ENCODE measurements around the gene TSPAN18.

Gene TSPAN18

DNA sequence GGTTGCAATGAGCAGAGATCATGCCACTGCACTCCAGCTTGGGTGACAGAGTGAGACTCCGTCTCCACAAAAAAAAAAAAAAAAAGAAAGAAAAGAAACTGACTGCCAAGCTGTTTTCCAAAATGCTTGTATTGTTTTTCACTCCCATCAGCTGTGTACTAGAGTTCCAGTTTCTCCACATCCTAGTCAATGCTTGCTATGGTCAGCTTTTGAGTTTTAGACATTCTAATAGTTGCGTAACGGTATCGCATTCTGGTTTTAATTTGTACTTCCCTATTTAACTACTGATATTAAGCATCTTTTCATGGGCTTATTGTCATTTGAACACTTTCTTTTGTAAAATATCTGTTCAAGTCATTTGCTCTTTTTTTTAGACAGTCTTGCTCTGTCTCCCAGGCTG, 55.7 kb downstream of the TSPAN18 start:
- Mint-ChIP-seq H3K4me3 (no peak overlapping the region), H3K4me1 (ENCODE audit: low read depth) (no peaks in the 10 kb centered on the region), H3K9me3 (no peaks in the 10 kb centered on the region), H3K36me3 (ENCODE audit: low read depth) (no peaks in the 10 kb centered on the region), H3K27ac (no peak overlapping the region), H3K27me3 (no peaks in the 10 kb centered on the region)

DNA sequence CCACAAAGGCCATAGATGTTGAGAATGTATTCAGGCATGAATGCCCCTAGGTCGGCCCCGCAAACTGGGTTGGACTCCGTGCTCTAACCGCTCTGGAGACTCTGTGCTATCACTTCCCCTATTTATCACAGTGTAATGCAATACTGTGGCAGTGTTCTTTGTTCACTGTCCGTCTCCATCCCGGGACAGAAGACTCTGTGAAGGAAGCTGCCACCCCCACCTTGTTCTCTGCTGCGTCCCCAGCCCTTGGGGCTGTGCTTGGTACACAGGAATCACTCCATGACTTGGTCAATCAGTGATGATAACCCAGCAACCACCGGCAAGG, 57.6 kb downstream of the TSPAN18 start:
- no peaks in the 10 kb centered on the region for H3K9me3 Mint-ChIP-seq
- H3K4me1 Mint-ChIP-seq (ENCODE audit: low read depth) = no peaks in the 10 kb centered on the region
- H3K4me3 Mint-ChIP-seq = no peak overlapping the region
- no peaks in the 10 kb centered on the region for H3K36me3 Mint-ChIP-seq (ENCODE audit: low read depth)
- H3K27ac Mint-ChIP-seq = no peak overlapping the region
- H3K27me3 Mint-ChIP-seq = no peaks in the 10 kb centered on the region

DNA sequence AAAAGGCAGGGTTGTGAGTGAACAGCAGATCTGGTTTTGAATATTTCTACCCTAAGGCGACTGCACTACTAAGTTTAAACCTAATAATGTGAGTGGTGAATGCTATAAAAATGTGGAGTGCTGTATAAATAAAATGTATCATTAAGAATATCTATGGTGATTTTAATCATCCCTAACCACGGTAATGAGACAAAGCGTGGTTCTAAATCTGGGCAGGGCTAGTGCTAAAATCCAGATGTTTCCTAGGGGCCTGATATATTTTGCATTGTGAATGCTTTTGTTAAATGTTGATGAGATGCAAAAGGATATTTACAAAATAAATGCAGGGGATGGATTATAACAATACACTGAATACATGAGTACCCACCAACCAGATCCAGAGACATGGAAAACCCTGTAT, 58.1 kb downstream of the TSPAN18 start:
- H3K27me3 Mint-ChIP-seq = no peaks in the 10 kb centered on the region
- no peak overlapping the region for H3K27ac Mint-ChIP-seq
- H3K4me3 Mint-ChIP-seq = no peak overlapping the region
- no peaks in the 10 kb centered on the region for H3K4me1 Mint-ChIP-seq (ENCODE audit: low read depth)
- H3K36me3 Mint-ChIP-seq (ENCODE audit: low read depth) = no peaks in the 10 kb centered on the region
- no peaks in the 10 kb centered on the region for H3K9me3 Mint-ChIP-seq

DNA sequence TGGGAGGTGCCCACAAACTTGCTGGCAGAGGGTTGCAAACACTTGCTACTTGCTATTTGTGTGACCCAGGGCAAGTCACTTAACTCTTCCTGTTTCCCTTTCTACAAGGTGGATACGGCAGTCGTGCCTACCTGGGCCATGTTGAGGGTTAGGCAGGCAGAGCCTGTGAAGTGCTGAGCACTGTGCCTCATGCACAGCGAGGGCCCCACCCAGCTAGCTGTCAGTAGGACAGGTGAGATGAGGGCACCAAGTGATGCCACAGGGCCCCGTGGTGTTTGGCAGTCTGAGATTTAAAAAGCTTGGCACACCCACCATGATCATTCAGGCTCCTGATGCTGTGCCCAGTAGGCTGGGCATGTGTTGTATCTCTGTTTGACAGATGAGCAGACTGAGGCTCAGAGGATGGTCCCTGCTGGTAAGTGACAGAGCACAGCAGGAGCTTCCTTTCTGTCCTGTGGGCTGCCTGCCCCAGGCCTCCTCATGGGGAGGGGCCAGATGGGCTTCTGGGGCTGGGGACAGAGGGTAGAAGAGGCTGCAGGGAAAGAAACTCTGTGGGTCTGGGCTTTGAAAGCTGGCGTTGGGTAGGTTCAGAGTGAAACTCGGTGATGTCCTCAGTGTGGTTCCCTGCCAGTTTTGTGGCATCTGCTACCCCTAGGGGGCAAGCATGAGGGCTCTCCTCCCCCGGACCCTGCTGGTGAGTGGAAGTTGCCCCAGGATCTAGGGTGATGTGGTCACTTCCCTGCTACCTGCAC, 59.3 kb downstream of the TSPAN18 start:
- Mint-ChIP-seq H3K27ac (no peak overlapping the region), H3K4me3 (no peak overlapping the region), H3K4me1 (ENCODE audit: low read depth) (no peaks in the 10 kb centered on the region), H3K36me3 (ENCODE audit: low read depth) (no peaks in the 10 kb centered on the region), H3K9me3 (no peaks in the 10 kb centered on the region), H3K27me3 (no peaks in the 10 kb centered on the region)

DNA sequence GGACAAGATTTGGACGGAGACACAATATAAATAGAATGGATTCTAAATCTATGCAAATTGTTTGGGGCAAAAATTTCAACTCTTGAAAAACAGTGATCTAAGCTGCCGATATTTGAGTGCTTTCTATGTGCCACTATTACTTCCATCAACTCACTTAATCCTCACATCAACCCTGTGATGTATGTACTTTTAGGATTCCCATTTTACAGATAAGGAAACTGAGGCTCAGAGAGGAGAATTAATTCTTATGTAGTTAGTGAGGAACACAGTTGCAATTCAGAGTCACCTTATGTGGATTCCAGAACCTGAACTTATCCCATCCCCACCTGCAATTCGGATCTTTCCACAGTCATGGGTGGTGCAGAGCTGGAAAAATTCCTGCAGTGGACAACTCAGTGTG, 60.3 kb downstream of the TSPAN18 start:
- Mint-ChIP-seq H3K4me1 (ENCODE audit: low read depth) (no peaks in the 10 kb centered on the region), H3K4me3 (no peak overlapping the region), H3K27ac (no peak overlapping the region), H3K9me3 (no peaks in the 10 kb centered on the region), H3K36me3 (ENCODE audit: low read depth) (no peaks in the 10 kb centered on the region), H3K27me3 (no peaks in the 10 kb centered on the region)

DNA sequence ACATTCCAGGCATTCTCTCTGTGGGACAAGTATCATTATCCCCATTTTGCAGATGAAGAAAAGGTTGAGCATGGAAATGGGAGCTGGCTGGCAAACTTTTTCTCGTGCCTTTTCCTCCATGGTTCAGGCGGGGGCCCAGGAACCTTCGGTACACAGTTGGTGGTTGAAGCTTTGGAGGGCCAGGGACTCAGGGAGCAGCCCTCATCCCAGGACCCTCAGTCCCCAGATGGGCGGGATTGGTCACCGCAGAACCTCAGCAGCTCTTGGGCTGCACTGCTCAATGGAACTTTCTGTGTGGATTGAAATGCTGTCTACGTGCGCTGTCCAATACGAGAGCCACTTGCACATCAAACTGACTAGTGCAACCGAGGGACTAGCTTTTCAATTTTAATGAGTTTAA, 61.2 kb downstream of the TSPAN18 start:
- H3K4me1 Mint-ChIP-seq (ENCODE audit: low read depth) = no peaks in the 10 kb centered on the region
- no peaks in the 10 kb centered on the region for H3K9me3 Mint-ChIP-seq
- no peak overlapping the region for H3K4me3 Mint-ChIP-seq
- H3K27me3 Mint-ChIP-seq = no peaks in the 10 kb centered on the region
- H3K27ac Mint-ChIP-seq = no peak overlapping the region
- no peaks in the 10 kb centered on the region for H3K36me3 Mint-ChIP-seq (ENCODE audit: low read depth)

DNA sequence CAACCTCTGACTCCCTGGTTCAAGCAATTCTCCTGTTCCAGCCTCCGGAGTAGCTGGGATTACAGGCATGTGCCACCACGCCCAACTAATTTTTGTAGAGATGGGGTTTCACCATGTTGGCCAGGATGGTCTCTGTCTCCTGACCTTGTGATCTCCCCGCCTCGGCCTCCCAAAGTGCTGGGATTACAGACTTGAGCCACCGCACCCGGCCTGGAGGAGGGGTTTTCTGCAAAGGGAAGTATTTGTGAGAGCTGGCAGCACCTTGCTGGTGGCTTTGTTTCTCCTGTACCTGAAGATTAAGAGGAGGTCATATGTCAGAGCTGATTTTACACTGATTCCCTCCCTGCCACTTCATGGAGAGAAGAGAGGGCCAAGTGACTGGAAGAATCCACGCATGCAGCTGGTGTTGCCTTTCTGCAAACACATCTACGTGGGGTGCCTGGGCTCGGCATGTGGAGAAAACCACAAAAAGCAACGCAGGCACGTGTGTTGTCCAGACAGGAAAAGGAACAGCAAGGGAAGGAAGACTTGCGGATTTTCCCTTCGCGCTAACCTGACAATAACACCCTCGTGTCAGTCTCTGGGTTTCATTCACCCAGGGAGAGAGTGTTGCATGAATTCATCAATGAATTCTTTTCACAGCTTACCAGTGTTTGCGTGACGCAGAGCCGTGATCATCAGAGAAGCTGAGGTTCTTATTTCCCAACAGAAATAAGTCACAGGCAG, 61.9 kb downstream of the TSPAN18 start:
- H3K36me3 Mint-ChIP-seq (ENCODE audit: low read depth) = no peaks in the 10 kb centered on the region
- H3K27me3 Mint-ChIP-seq = no peaks in the 10 kb centered on the region
- no peaks in the 10 kb centered on the region for H3K4me1 Mint-ChIP-seq (ENCODE audit: low read depth)
- no peak overlapping the region for H3K4me3 Mint-ChIP-seq
- no peaks in the 10 kb centered on the region for H3K9me3 Mint-ChIP-seq
- H3K27ac Mint-ChIP-seq = no peak overlapping the region

DNA sequence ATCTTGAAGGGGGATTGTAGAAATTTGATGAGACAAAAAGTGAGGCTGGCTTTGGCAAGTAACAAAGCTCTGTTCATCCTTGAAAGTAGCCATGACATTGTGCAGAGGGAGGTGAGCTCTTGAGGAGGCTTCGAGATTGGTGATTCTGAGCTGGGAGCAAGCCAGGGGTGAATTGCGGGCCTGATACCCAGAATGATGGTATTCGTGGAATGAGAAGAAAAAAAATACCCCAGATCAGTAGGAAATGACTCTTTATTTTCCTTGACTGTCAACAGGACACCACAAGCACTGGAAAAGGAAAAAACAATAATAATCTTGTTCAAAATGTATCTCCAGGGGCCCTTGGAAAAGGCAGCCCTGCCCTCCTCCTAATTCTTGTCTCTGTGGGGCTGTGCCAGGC, 62.7 kb downstream of the TSPAN18 start:
- Mint-ChIP-seq H3K36me3 (ENCODE audit: low read depth) (no peaks in the 10 kb centered on the region), H3K4me1 (ENCODE audit: low read depth) (no peaks in the 10 kb centered on the region), H3K27ac (no peak overlapping the region), H3K9me3 (no peaks in the 10 kb centered on the region), H3K4me3 (no peak overlapping the region), H3K27me3 (no peaks in the 10 kb centered on the region)

DNA sequence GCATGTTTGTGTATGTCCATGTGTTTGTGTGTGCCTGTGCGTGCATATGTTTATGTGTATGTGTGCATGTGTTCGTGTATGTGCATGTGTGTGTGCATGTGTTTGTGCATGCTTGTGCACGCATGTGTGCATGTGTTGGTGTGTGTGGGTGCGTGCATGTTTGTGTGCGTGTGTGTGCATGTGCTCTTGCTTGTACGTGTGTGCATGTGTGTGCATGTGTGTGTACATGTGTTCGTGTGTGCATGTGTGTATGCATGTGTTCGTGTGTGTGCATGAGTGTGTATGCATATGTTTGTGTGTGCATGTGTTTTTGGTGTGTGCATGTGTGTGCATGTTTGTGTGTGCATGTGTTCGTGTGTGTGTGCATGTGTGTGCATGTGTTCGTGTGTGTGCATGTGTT, 63.4 kb downstream of the TSPAN18 start:
- Mint-ChIP-seq H3K27ac (no peak overlapping the region), H3K27me3 (no peaks in the 10 kb centered on the region), H3K4me1 (ENCODE audit: low read depth) (no peaks in the 10 kb centered on the region), H3K4me3 (no peak overlapping the region), H3K9me3 (no peaks in the 10 kb centered on the region), H3K36me3 (ENCODE audit: low read depth) (no peaks in the 10 kb centered on the region)

DNA sequence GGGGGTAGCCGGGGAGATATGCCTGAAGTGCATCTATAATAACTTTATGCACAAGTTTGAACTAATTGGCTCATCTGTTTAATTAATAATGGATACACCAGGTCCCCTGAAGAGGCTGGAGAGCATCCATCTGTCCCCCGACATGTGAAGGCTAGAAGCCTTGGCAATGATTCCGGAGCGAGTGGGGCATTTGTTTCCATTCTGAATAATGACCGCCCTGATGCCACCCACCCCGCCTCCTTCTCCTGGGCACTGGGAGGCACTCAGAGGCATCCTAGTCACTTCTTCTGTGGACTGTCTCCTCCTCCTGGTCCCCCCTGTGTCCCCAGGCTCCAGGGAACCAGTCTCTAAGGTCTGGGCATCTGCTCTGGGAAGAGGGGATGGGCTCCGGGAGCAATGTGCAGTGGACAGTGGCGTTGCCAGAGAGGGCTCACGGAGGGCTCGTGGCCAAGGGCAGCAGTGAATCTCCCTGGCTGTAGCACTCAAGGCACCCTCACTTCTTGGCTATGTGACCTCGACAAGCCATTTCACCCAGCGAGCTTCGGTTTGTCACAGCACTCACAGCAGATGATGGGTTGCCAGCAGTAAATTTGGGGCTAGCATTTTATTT, 64.7 kb downstream of the TSPAN18 start:
- Mint-ChIP-seq H3K36me3 (ENCODE audit: low read depth) (no peaks in the 10 kb centered on the region), H3K27ac (no peak overlapping the region), H3K4me1 (ENCODE audit: low read depth) (no peaks in the 10 kb centered on the region), H3K4me3 (no peak overlapping the region), H3K9me3 (no peaks in the 10 kb centered on the region), H3K27me3 (no peaks in the 10 kb centered on the region)

DNA sequence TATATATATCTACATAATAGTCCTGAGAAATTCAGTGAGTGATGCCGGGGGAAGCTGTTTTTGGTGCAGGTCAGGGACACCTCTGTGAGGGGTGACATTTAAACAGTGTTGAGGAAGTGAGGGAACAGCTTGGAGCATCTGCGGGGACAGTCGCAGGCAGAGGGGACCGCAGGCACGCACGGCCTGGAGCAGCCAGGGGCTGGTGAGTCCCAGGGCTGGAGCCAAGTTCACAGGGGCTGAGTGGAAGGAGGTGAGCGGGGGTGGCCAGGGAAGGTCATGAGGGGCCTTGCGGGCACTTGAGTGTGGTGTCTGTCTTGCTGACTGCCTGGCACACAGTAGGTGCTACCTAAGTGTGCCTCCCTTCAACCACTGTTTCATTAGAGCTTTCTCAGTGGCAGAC, 65.4 kb downstream of the TSPAN18 start:
- Mint-ChIP-seq H3K27ac (no peak overlapping the region), H3K4me3 (no peak overlapping the region), H3K27me3 (no peaks in the 10 kb centered on the region), H3K9me3 (no peaks in the 10 kb centered on the region), H3K4me1 (ENCODE audit: low read depth) (no peaks in the 10 kb centered on the region), H3K36me3 (ENCODE audit: low read depth) (no peaks in the 10 kb centered on the region)

DNA sequence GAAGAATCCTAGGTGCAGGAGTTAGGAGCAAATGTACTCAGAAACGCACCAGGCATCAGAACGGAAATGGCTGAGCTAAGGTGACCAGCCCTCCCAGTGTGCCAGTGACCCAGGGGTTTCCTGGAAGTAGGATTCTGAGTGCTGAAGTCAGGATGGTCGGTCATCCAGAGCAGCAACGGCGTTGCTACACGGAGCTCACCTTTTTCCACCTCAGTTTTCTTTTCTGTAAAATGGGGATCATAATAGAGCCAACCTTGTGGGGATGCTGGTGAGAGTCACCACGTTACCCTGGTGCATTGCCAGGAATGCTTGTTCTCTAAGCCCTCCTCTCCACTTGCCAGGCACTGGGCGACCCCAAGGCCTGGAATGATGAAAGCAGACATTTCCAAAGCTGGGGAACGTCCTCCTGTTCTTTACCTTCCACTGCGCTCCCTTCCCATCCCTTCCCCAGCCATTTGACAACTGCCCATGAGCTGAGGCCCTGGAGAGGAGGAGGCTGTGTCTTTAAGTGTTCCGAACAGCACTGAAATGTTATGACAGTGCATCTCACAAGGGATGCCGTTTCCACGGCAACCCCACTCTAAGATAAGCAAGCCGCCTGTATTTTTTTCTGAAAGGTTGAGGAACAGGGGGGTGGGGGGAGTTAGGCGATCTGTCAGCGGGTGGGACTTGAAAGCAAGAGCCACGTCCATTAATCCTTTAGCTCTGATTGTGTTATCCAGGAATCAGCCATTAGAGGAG, 66.8 kb downstream of the TSPAN18 start:
- Mint-ChIP-seq H3K27ac (no peak overlapping the region), H3K4me1 (ENCODE audit: low read depth) (no peaks in the 10 kb centered on the region), H3K36me3 (ENCODE audit: low read depth) (no peaks in the 10 kb centered on the region), H3K27me3 (no peaks in the 10 kb centered on the region), H3K9me3 (no peaks in the 10 kb centered on the region), H3K4me3 (no peak overlapping the region)

DNA sequence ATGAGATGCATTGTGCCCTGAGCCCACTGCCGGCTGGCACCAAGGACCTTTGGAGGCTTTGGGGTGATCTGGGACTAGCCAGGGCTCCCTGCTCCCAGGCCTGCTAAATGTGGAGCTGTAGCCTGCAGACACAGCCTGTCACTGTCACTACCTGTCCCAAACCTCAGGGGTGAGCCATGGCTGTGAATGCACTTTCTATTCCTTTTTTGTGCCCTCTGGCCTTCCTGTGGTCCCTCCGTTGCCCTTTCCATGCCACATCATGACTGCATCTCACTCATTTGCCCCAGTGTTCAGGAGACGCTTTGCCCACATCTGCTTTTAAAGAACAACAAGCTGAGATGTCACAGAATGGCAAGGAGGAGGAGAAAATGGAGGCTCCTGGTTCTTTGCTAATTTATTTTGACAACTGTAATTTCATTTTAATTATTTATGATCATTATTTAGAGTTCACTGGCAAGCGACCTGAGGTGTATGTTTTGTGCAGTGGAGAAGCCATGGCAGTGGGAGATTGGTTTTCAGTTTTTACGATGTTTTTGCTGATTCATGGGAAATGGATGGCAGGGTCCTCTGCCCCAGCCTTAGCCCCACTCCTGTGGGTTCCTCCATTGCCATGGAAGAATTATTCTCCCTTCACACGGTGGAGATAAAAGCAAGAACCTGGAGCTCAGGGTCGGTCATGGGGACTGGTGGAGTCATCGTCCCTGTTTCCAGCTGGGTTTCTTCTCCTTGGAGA, 69.2 kb downstream of the TSPAN18 start:
- no peak overlapping the region for H3K27ac Mint-ChIP-seq
- H3K36me3 Mint-ChIP-seq (ENCODE audit: low read depth) = no peaks in the 10 kb centered on the region
- H3K27me3 Mint-ChIP-seq = no peaks in the 10 kb centered on the region
- no peak overlapping the region for H3K4me3 Mint-ChIP-seq
- H3K9me3 Mint-ChIP-seq = no peaks in the 10 kb centered on the region
- no peaks in the 10 kb centered on the region for H3K4me1 Mint-ChIP-seq (ENCODE audit: low read depth)

DNA sequence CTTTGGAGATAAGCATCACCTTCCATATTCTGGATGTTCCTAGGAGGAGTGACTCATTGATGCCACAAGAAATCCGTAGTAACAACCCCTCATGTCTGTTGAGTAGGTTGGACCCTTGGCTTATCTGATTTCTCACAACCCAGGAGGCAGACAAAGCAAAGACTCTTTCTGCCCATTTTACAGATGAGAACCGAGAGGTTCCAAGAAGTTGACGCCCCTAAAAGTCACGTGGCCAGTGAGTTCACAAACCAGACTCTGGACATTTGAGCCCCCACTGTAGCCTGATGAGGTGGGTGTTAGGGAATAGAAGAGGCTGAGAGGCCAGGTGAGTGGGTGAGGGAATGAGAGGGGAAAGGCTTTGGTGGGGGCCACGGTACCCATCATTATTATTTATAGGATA, 70.3 kb downstream of the TSPAN18 start:
- no peak overlapping the region for H3K4me3 Mint-ChIP-seq
- H3K9me3 Mint-ChIP-seq = no peaks in the 10 kb centered on the region
- no peaks in the 10 kb centered on the region for H3K27me3 Mint-ChIP-seq
- no peak overlapping the region for H3K27ac Mint-ChIP-seq
- no peaks in the 10 kb centered on the region for H3K4me1 Mint-ChIP-seq (ENCODE audit: low read depth)
- no peaks in the 10 kb centered on the region for H3K36me3 Mint-ChIP-seq (ENCODE audit: low read depth)

Measured in stimulated activated naive CD8-positive, alpha-beta T cell treated with anti-CD3 and anti-CD28 coated beads, Interleukin-15, Interleukin-2, amounts not matched to agents 100 ng/mL and 50 ng/mL, for 24 hours (primary cell).